Trophoblast cell (in vitro differentiated cells and primary cell): ENCODE data around the gene IRX4.

Experiments used
- DNase-seq, 2 donors: peaks; one replicate each; pipeline ENCODE4 v3.0.0-alpha.2; 2016
- H2AFZ ChIP-seq: 2 replicates; pipeline ENCODE4 v1.6.1; 2013; ENCODE audit warnings: low read length, moderate library complexity, mild to moderate bottlenecking; ENCODE audit not compliant: insufficient read depth, poor library complexity
- H2AK5ac ChIP-seq: 2 replicates; pipeline ENCODE4 v1.6.1; 2013; ENCODE audit warnings: mild to moderate bottlenecking, low read length
- H2BK120ac ChIP-seq: 2 replicates; pipeline ENCODE4 v1.6.1; 2013; ENCODE audit warnings: low read length, mild to moderate bottlenecking, moderate library complexity; ENCODE audit not compliant: insufficient read depth, poor library complexity
- H2BK12ac ChIP-seq: 2 replicates; pipeline ENCODE4 v1.6.1; 2013; ENCODE audit warnings: mild to moderate bottlenecking, low read length, moderate library complexity
- H2BK5ac ChIP-seq: 2 replicates; pipeline ENCODE4 v1.6.1; 2013; ENCODE audit warnings: low read length, low read depth, moderate library complexity, mild to moderate bottlenecking; ENCODE audit not compliant: poor library complexity
- H3K14ac ChIP-seq: 2 replicates; pipeline ENCODE4 v1.6.1; 2013; ENCODE audit warnings: mild to moderate bottlenecking, low read length
- H3K18ac ChIP-seq: 2 replicates; pipeline ENCODE4 v1.6.1; 2013; ENCODE audit warnings: mild to moderate bottlenecking, low read length
- H3K23ac ChIP-seq: 2 replicates; pipeline ENCODE4 v1.6.1; 2013; ENCODE audit warnings: low read length
- H3K27ac ChIP-seq: 2 replicates; pipeline ENCODE4 v1.5.1; 2013; ENCODE audit warnings: low read depth, mild to moderate bottlenecking, inconsistent platforms, low read length, moderate library complexity
- H3K27me3 ChIP-seq: 2 replicates; pipeline ENCODE4 v1.6.1; 2013; ENCODE audit warnings: inconsistent platforms, mild to moderate bottlenecking, low read length, moderate library complexity; ENCODE audit not compliant: insufficient read depth
- H3K36me3 ChIP-seq, 2 experiments: 1 replicate in 1 of 2; 2 replicates in 1 of 2; pipeline ENCODE4 v1.6.1; 2013; ENCODE audit warnings: low read length in 2 of 2, mild to moderate bottlenecking in 2 of 2, moderate library complexity in 1 of 2; ENCODE audit not compliant: insufficient read depth in 2 of 2, control insufficient read depth in 1 of 2
- H3K4ac ChIP-seq: 2 replicates; pipeline ENCODE4 v1.6.1; 2013; ENCODE audit warnings: low read depth, mild to moderate bottlenecking, low read length, moderate library complexity
- H3K4me1 ChIP-seq, 2 experiments: 1 replicate in 1 of 2; 2 replicates in 1 of 2; pipeline ENCODE4 v1.6.1; 2013; ENCODE audit warnings: low read length in 2 of 2, mild to moderate bottlenecking in 2 of 2, moderate library complexity in 1 of 2; ENCODE audit not compliant: insufficient read depth in 2 of 2, control insufficient read depth in 1 of 2
- H3K4me2 ChIP-seq: 2 replicates; pipeline ENCODE4 v1.6.1; 2013; ENCODE audit warnings: inconsistent platforms, mild to moderate bottlenecking, low read length, moderate library complexity
- H3K4me3 ChIP-seq: 2 replicates; pipeline ENCODE4 v1.5.1; 2013; ENCODE audit warnings: mild to moderate bottlenecking, low read depth, low read length, inconsistent platforms
- H3K79me1 ChIP-seq: one replicate; pipeline ENCODE4 v1.6.1; 2013; ENCODE audit warnings: low read length
- H3K79me2 ChIP-seq: 2 replicates; pipeline ENCODE4 v1.6.1; 2013; ENCODE audit warnings: low read length, mild to moderate bottlenecking; ENCODE audit not compliant: control insufficient read depth, insufficient read depth, poor library complexity
- H3K9ac ChIP-seq: 2 replicates; pipeline ENCODE4 v1.6.1; 2013; ENCODE audit warnings: mild to moderate bottlenecking, low read length
- H3K9me3 ChIP-seq: 2 replicates; pipeline ENCODE4 v1.6.1; 2013; ENCODE audit warnings: low read depth, mild to moderate bottlenecking, control low read depth, inconsistent platforms, low read length; ENCODE audit not compliant: insufficient read depth
- H4K12ac ChIP-seq: 2 replicates; pipeline ENCODE4 v1.6.1; 2013; ENCODE audit warnings: low read depth, mild to moderate bottlenecking, low read length, moderate library complexity
- H4K8ac ChIP-seq: 2 replicates; pipeline ENCODE4 v1.6.1; 2013; ENCODE audit warnings: low read depth, mild to moderate bottlenecking, low read length, moderate library complexity
- H4K91ac ChIP-seq: one replicate; pipeline ENCODE4 v1.6.1; 2013; ENCODE audit warnings: low read depth, mild to moderate bottlenecking, low read length, moderate library complexity
- WGBS: extraction: QIAGEN DNeasy Blood & Tissue Kit; methylation state at CpG from one replicate; pipeline ENCODE4 v1.1.7; 2013; ENCODE audit warnings: missing lambda C conversion rate; ENCODE audit not compliant: insufficient read length, insufficient coverage; ENCODE audit errors: extremely low coverage; 5-methylcytosine and 5-hydroxymethylcytosine counted together

Gene IRX4

DNA sequence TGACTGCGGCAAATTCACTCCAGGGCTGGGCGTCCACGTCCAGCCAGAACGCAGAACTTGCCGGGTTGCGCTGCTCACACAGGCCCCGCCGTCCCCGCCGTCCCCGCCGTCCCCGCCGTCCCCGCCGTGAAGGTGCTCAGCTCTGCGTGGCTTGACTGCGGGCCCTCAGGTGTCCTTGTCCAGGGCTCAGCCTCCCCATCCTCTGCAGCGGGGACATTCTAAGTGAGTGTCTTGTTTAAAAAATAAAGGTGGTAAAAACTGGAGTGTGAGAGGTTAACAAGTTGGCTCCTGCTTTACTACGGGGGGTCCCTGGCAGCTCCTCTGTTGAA is 14.9 kb downstream of the IRX4 start:
- Histone ChIP-seq H3K14ac (no peak overlapping the region), H2BK5ac (no peak overlapping the region), H3K27me3 (peaks cover 4% of the 10 kb centered on the region), H3K79me1 (peaks cover 4% of the 10 kb centered on the region), H3K23ac (no peak overlapping the region), H4K8ac (no peak overlapping the region), H3K9me3 (peaks cover 15% of the 10 kb centered on the region), H3K4me3 (no peak overlapping the region), H3K9ac (no peak overlapping the region), H4K12ac (no peak overlapping the region), H3K27ac (no peak overlapping the region), H2AFZ (no peak overlapping the region), H2BK120ac (no peak overlapping the region), H2AK5ac (no peak overlapping the region), H3K4me2 (no peak overlapping the region), H3K79me2 (no peaks in the 10 kb centered on the region), H3K4me1 (peaks cover 20 to 21% of the 10 kb centered on the region in 2 experiments), H3K36me3 (no peaks in the 10 kb centered on the region), H4K91ac (no peak overlapping the region), H2BK12ac (no peak overlapping the region), H3K4ac (no peak overlapping the region), H3K18ac (no peak overlapping the region)
- no CpG with 5 or more reads among the region's 20 CpGs for WGBS
- DNase-seq: no peak

GRCh38 chr5:1867114-1867814 is 15.5 kb downstream of the IRX4 start:
- no peak overlapping the region for H3K4me3 ChIP-seq
- no peak overlapping the region for H4K91ac ChIP-seq
- peak in 1 of 2 donors; percentile 10 for DNase-seq
- no peaks in the 10 kb centered on the region for H3K27me3 ChIP-seq
- no peak overlapping the region for H4K8ac ChIP-seq
- H2BK12ac ChIP-seq: no peak overlapping the region
- peaks cover 15% of the 10 kb centered on the region for H3K9me3 ChIP-seq
- no peak overlapping the region for H2AFZ ChIP-seq
- peaks cover 4% of the 10 kb centered on the region for H3K79me1 ChIP-seq
- H2BK120ac ChIP-seq: no peak overlapping the region
- H3K4me2 ChIP-seq: no peak overlapping the region
- peaks cover 24 to 25% of the 10 kb centered on the region in 2 experiments for H3K4me1 ChIP-seq
- no peak overlapping the region for H3K27ac ChIP-seq
- H3K23ac ChIP-seq: no peak overlapping the region
- H3K14ac ChIP-seq: no peak overlapping the region
- no peaks in the 10 kb centered on the region for H3K79me2 ChIP-seq
- H3K18ac ChIP-seq: no peak overlapping the region
- H3K9ac ChIP-seq: no peak overlapping the region
- no peak overlapping the region for H2BK5ac ChIP-seq
- 100% methylated on average over 1 of the region's 8 CpGs for WGBS
- no peaks in the 10 kb centered on the region for H3K36me3 ChIP-seq
- H3K4ac ChIP-seq: no peak overlapping the region
- H2AK5ac ChIP-seq: no peak overlapping the region
- H4K12ac ChIP-seq: no peak overlapping the region

- H4K91ac ChIP-seq: no peak overlapping the region
- no peak overlapping the region for H3K27ac ChIP-seq
- peaks cover 24 to 25% of the 10 kb centered on the region in 2 experiments for H3K4me1 ChIP-seq
- H3K4me3 ChIP-seq: no peak overlapping the region
- no peaks in the 10 kb centered on the region for H3K79me2 ChIP-seq
- DNase-seq: peak; percentile 37 to 59
- H2BK12ac ChIP-seq: no peak overlapping the region
- H3K36me3 ChIP-seq: no peaks in the 10 kb centered on the region
- no peak overlapping the region for H2BK120ac ChIP-seq
- H3K4ac ChIP-seq: no peak overlapping the region
- H3K9me3 ChIP-seq: peaks cover 13% of the 10 kb centered on the region
- H3K14ac ChIP-seq: no peak overlapping the region
- no peak overlapping the region for H2BK5ac ChIP-seq
- no peak overlapping the region for H4K8ac ChIP-seq
- no peak overlapping the region for H3K9ac ChIP-seq
- H3K27me3 ChIP-seq: no peaks in the 10 kb centered on the region
- H4K12ac ChIP-seq: no peak overlapping the region
- peaks cover 4% of the 10 kb centered on the region for H3K79me1 ChIP-seq
- no peak overlapping the region for H3K4me2 ChIP-seq
- no peak overlapping the region for H3K23ac ChIP-seq
- H3K18ac ChIP-seq: no peak overlapping the region
- H2AK5ac ChIP-seq: no peak overlapping the region
- H2AFZ ChIP-seq: no peak overlapping the region
- WGBS: no CpG with 5 or more reads among the region's 14 CpGs
Observed at GRCh38 chr5:1865948-1866347, 16.8 kb downstream of the IRX4 start.

DNA sequence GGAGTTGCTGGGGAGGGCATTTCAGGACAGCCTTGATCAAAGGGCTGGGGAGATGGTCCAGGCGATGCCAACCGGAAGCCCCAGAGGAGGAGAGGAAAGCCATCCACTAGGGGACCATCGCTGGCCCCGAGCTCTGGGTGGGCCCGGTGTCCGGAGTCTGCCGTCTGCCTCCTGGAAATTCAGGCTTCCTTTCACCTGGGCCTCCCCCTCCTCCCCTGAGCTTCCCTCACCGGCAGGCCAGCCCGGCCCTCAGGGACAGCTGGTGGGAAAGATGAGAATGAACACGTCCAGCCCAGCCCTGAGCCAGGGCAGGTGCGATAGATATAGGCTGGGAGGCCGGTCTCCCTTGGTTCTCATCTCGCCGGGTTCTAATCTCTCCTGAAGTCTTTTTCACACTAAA is 17.2 kb downstream of the IRX4 start:
- peaks cover 4% of the 10 kb centered on the region for H3K79me1 ChIP-seq
- H4K12ac ChIP-seq: no peak overlapping the region
- peak; percentile 8 to 38 for DNase-seq
- H2BK5ac ChIP-seq: no peak overlapping the region
- peak overlapping the region; percentile 47 for H2BK120ac ChIP-seq
- H3K9me3 ChIP-seq: peaks cover 10% of the 10 kb centered on the region
- no peaks in the 10 kb centered on the region for H3K79me2 ChIP-seq
- H3K36me3 ChIP-seq: no peaks in the 10 kb centered on the region
- H3K9ac ChIP-seq: no peak overlapping the region
- peak overlapping the region; percentile 30 for H4K91ac ChIP-seq
- no peak overlapping the region for H3K14ac ChIP-seq
- no peak overlapping the region for H3K23ac ChIP-seq
- peaks cover 24 to 25% of the 10 kb centered on the region in 2 experiments for H3K4me1 ChIP-seq
- no peak overlapping the region for H3K4me3 ChIP-seq
- H2BK12ac ChIP-seq: peak overlapping the region; percentile 7
- no peak overlapping the region for H3K18ac ChIP-seq
- no peak overlapping the region for H3K4me2 ChIP-seq
- H3K27me3 ChIP-seq: no peaks in the 10 kb centered on the region
- no peak overlapping the region for H4K8ac ChIP-seq
- no peak overlapping the region for H2AFZ ChIP-seq
- peak overlapping the region; percentile 28 for H3K27ac ChIP-seq
- no peak overlapping the region for H3K4ac ChIP-seq
- no peak overlapping the region for H2AK5ac ChIP-seq
- no CpG with 5 or more reads among the region's 14 CpGs for WGBS
